Gastrocnemius medialis (tissue), 4 donors: ENCODE measurements around the gene TMEM30A. TPM values are rescaled to one million over a fixed set of nuclear protein-coding genes. Genes with fewer than 3 reads are reported as not detected.

Source experiments
- ATAC-seq, 2 donors: fragments of 150-250 bp; one replicate each; pipeline ENCODE4 v1.9.1; 2016
- DNase-seq, 2 donors: peaks; one replicate each; pipeline ENCODE4 v3.0.0-alpha.2; 2019
- H3K27ac ChIP-seq, 4 donors: fragments of 200-600 bp; sonication (generic); 1 replicate in 1 of 4; 2 replicates in 3 of 4; pipeline ENCODE4 v1.5.1; 2016 to 2018; ENCODE audit warnings: mild to moderate bottlenecking in 2 of 4, moderate library complexity in 1 of 4
- H3K27me3 ChIP-seq, 3 donors: fragments of 200-600 bp; sonication (generic) in 2 of 3; 1 replicate in 1 of 3; 2 replicates in 2 of 3; pipeline versions ENCODE4 v1.5.1 to v1.6.0; 2016 to 2019; ENCODE audit warnings: mild to moderate bottlenecking in 1 of 3, moderate library complexity in 1 of 3
- H3K36me3 ChIP-seq, 2 donors: fragments of 200-600 bp; sonication (generic) in 1 of 2; one replicate each; pipeline ENCODE4 v1.5.1; 2017 to 2018
- H3K4me1 ChIP-seq, 2 donors: fragments of 200-600 bp; sonication (generic) in 1 of 2; one replicate each; pipeline ENCODE4 v1.5.1; 2016 to 2017; ENCODE audit warnings: mild to moderate bottlenecking in 2 of 2
- H3K4me3 ChIP-seq, 4 donors: fragments of 200-600 bp; sonication (generic) in 3 of 4; 1 replicate in 1 of 4; 2 replicates in 3 of 4; pipeline ENCODE4 v1.5.1; 2016 to 2019; ENCODE audit warnings: mild to moderate bottlenecking in 2 of 4
- H3K9me3 ChIP-seq, 3 donors: fragments of 200-600 bp; sonication (generic) in 2 of 3; 1 replicate in 1 of 3; 2 replicates in 2 of 3; pipeline ENCODE4 v1.5.1; 2016 to 2019
- CTCF ChIP-seq, 5 experiments: fragments of 450-650 bp in 3 of 5; fragments of 200-600 bp in 2 of 5; sonication (generic) in 2 of 5; IDR thresholded peaks in 4 of 5; conservative IDR thresholded peaks in 1 of 5; 1 replicate in 4 of 5; 2 replicates in 1 of 5; pipeline ENCODE4 v1.5.1; 2016 to 2019; ENCODE audit warnings: antibody characterized with exemption in 5 of 5, mild to moderate bottlenecking in 3 of 5, moderate library complexity in 3 of 5
- POLR2A ChIP-seq, 2 donors: fragments of 450-650 bp; IDR thresholded peaks; one replicate each; pipeline ENCODE4 v1.6.1; 2017; ENCODE audit warnings: antibody characterized with exemption in 2 of 2, mild to moderate bottlenecking in 2 of 2, moderate library complexity in 2 of 2
- in situ Hi-C, 4 donors: fragments of 200-750 bp; cut with MboI; loops; one replicate each; pipeline versions ENCODE4 v1.15.0 to v1.8.0; 2017; ENCODE audit warnings: low sequenced_read_pairs in 4 of 4
- intact Hi-C: fragments of 100-400 bp; cut with DNase I; formaldehyde crosslinking; loops from one replicate; pipeline ENCODE4 v1.15.1; 2023; ENCODE audit warnings: low total_unique reads
- total RNA-seq, 4 donors: library from RNA; depleted of rRNA; stranded (reverse); fragments of >200 nt; gene quantifications; one replicate each; pipeline versions ENCODE4 v1.1.0 to v1.2.3, GENCODE V29; 2016

TMEM30A gene
- total RNA-seq: 10 to 100 TPM; 23.8 to 44.4 (median 31.9) TPM

GRCh38 chr6:75284632-75285282, at the start of gene TMEM30A:
Gene TMEM30A (minus strand): TSS chr6:75284792. CDS start chr6:75284638, 154 bp downstream.
- TF ChIP-seq CTCF (IDR thresholded peaks at IDR 0.05 in 4 of 5, conservative IDR thresholded peaks at IDR 0.05 in 1 of 5): peak in 1 of 5 experiments; percentile 14
- peak; percentile 83 to 87 for TF ChIP-seq POLR2A (IDR thresholded peaks at IDR 0.05)
- in situ Hi-C loops (no loop called here), intact Hi-C loops (loop anchor here (1.0 to 5.0 kb wide), 3 partner anchors 42 to 318 kb away; partner anchors contain the start of genes COX7A2, FILIP1 and SENP6)
- Histone ChIP-seq H3K9me3 (no peaks in the 10 kb centered on the region), H3K36me3 (no peaks in the 10 kb centered on the region), H3K27ac (peak within 1 kb of the TSS; percentile 80 to 94 (median 91)), H3K4me1 (peaks cover 40 to 42% of the 10 kb centered on the region in 2 donors), H3K4me3 (peak within 1 kb of the TSS; percentile 75 to 90 (median 76)), H3K27me3 (no peaks in the 10 kb centered on the region)
- peak; percentile 98 to 99 for ATAC-seq
- peak; percentile 99 for DNase-seq

- Histone ChIP-seq H3K4me1 (peaks cover 41 to 42% of the 10 kb centered on the region in 2 donors), H3K4me3 (no peak overlapping the region), H3K27me3 (no peaks in the 10 kb centered on the region), H3K9me3 (no peaks in the 10 kb centered on the region), H3K27ac (peak overlapping the region; percentile 34 to 66 (median 52)), H3K36me3 (no peaks in the 10 kb centered on the region)
- in situ Hi-C loops: no loop called here
- intact Hi-C loops: no loop called here
- no peak for TF ChIP-seq POLR2A (IDR thresholded peaks at IDR 0.05)
- no peak for TF ChIP-seq CTCF (IDR thresholded peaks at IDR 0.05 in 4 of 5, conservative IDR thresholded peaks at IDR 0.05 in 1 of 5)
- no peak for DNase-seq
- ATAC-seq: no peak
Measured at GRCh38 chr6:75333676-75334200, 49.1 kb upstream of the TMEM30A start.

DNA sequence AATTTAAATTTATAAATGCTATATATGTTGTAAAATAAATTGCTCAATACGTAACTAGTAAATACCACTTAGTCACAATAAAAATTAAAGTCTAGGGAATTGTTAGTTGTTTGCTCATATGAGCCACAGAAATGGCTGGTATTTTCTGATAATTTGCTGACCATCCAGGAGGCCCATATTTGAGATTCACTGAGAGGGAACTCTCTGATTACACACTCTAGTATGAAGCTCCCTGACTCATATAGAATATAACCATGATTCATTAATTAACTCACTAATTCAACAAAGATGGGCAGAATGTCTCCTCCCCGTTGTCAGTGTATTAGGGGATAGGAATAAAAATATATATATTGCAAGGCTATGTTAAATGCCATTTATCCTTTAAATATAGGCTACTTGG, 46.6 kb upstream of the TMEM30A start:
- no peaks in the 10 kb centered on the region for H3K27me3 ChIP-seq
- no peak for TF ChIP-seq POLR2A (IDR thresholded peaks at IDR 0.05)
- TF ChIP-seq CTCF (IDR thresholded peaks at IDR 0.05 in 4 of 5, conservative IDR thresholded peaks at IDR 0.05 in 1 of 5): no peak
- H3K4me3 ChIP-seq: no peak overlapping the region
- no peaks in the 10 kb centered on the region for H3K9me3 ChIP-seq
- no peaks in the 10 kb centered on the region for H3K36me3 ChIP-seq
- intact Hi-C loops: no loop called here
- H3K27ac ChIP-seq: no peak overlapping the region
- ATAC-seq (no peak), DNase-seq (no peak)
- in situ Hi-C loops: no loop called here
- peaks cover 24 to 33% of the 10 kb centered on the region in 2 donors for H3K4me1 ChIP-seq

DNA sequence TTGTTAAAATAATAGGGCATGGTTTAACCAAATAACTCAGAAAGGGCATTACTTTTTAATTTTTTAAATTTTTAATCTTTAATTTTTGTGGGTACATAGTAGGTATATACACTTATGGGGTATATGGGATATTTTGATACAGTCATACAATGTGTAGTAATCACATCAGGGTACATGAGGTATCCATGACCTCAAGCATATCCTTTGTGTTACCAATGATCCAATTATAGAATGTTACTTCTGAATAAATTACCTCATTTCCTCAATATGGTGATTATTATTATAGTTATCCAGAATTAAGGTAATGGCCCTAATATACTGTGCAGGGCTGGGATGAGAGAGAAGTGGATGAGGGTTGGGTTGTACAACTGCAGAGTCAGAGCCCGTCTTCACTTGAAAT, 45.1 kb upstream of the TMEM30A start:
- ATAC-seq: peak in 1 of 2 donors; percentile 32
- in situ Hi-C loops: no loop called here
- Histone ChIP-seq H3K9me3 (no peaks in the 10 kb centered on the region), H3K36me3 (no peaks in the 10 kb centered on the region), H3K27ac (peak overlapping the region; percentile 32 to 59 (median 42)), H3K4me1 (peaks cover 10 to 19% of the 10 kb centered on the region in 2 donors), H3K4me3 (no peak overlapping the region), H3K27me3 (no peaks in the 10 kb centered on the region)
- TF ChIP-seq CTCF (IDR thresholded peaks at IDR 0.05 in 4 of 5, conservative IDR thresholded peaks at IDR 0.05 in 1 of 5) (no peak), POLR2A (IDR thresholded peaks at IDR 0.05) (no peak)
- no peak for DNase-seq
- intact Hi-C loops: no loop called here
